Prostate gland (tissue), 2 donors: ENCODE data around the gene HS3ST3A1. TPM values are rescaled to one million over a fixed set of nuclear protein-coding genes. Genes with fewer than 3 reads are reported as not detected.

Source experiments
- DNase-seq: peaks from one replicate; pipeline ENCODE4 v3.0.0-alpha.2; 2019; ENCODE audit warnings: low spot score
- H3K27ac ChIP-seq, 2 donors: fragments of 200-600 bp; sonication (generic); 2 replicates each; pipeline ENCODE4 v1.5.1; 2017 to 2019
- H3K27me3 ChIP-seq: fragments of 200-600 bp; sonication (generic); replicated peaks from 2 replicates; pipeline ENCODE4 v1.5.1; 2019; ENCODE audit not compliant: insufficient read depth
- H3K36me3 ChIP-seq, 2 donors: fragments of 200-600 bp; sonication (generic); 1 replicate in 1 of 2; 2 replicates in 1 of 2; pipeline versions ENCODE4 v1.5.1 to v1.8.1; 2017 to 2019
- H3K4me1 ChIP-seq: fragments of 200-600 bp; sonication (generic); replicated peaks from 2 replicates; pipeline ENCODE4 v1.5.1; 2019
- H3K4me3 ChIP-seq, 2 donors: fragments of 200-600 bp; sonication (generic); 2 replicates each; pipeline ENCODE4 v1.5.1; 2017 to 2019
- H3K9me3 ChIP-seq: fragments of 200-600 bp; sonication (generic); 2 replicates; pipeline ENCODE4 v1.5.1; 2017
- POLR2A ChIP-seq: fragments of 450-650 bp; IDR thresholded peaks from one replicate; pipeline ENCODE4 v1.6.1; 2016; ENCODE audit warnings: antibody characterized with exemption, mild to moderate bottlenecking
- POLR2AphosphoS5 ChIP-seq: sonication (generic); formaldehyde crosslinking; IDR thresholded peaks from one replicate; pipeline ENCODE4 v1.6.1; 2017; ENCODE audit warnings: antibody characterized with exemption
- WGBS: methylation state at CpG from one replicate; pipeline ENCODE4 v1.1.5; 2018; 5-methylcytosine and 5-hydroxymethylcytosine counted together
- intact Hi-C: fragments of 100-400 bp; cut with DNase I; formaldehyde crosslinking; loops from one replicate; pipeline ENCODE4 v1.14.2; 2022
- total RNA-seq, 2 donors: library from RNA; depleted of rRNA; stranded (reverse); fragments of >200 nt; gene quantifications; one replicate each; pipeline ENCODE4 v1.1.0, GENCODE V29; 2016
- TF ChIP-seq, protein P1 (sequence below), 4 experiments: fragments of 200-600 bp in 2 of 4; fragments of 450-650 bp in 2 of 4; sonication (generic) in 2 of 4; IDR thresholded peaks; 1 replicate in 3 of 4; 2 replicates in 1 of 4; pipeline ENCODE4 v1.5.1; 2016 to 2019; ENCODE audit warnings: antibody characterized with exemption in 4 of 4, mild to moderate bottlenecking in 2 of 4, moderate library complexity in 2 of 4

HS3ST3A1 gene
- total RNA-seq, 2 donors from 2014 or later, result 3.1 to 14.3 TPM

DNA sequence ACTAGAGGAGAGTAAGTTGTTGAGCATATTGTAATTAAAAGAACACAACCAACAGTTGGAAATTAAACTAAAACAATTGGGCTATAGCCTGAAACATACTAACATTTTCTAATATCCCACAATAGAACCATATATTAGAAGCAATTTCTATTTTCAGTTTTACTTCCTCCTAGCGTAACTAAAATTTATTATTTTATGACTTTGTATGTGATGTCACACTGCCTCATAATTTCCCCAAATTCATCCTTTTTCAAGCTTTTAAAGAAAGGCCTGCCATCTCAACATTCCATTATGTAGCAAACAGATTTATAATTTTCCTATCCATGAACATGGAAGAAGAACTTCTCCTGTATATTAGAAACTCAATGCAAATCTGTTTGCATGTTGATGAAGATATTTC lies 110.2 kb downstream of the HS3ST3A1 start:
- Histone ChIP-seq H3K27ac (no peak overlapping the region), H3K4me3 (no peak overlapping the region), H3K36me3 (no peaks in the 10 kb centered on the region), H3K4me1 (no peaks in the 10 kb centered on the region), H3K27me3 (no peaks in the 10 kb centered on the region), H3K9me3 (no peaks in the 10 kb centered on the region)
- TF ChIP-seq POLR2AphosphoS5 (no peak), POLR2A (no peak)
- TF ChIP-seq, protein P1, sequence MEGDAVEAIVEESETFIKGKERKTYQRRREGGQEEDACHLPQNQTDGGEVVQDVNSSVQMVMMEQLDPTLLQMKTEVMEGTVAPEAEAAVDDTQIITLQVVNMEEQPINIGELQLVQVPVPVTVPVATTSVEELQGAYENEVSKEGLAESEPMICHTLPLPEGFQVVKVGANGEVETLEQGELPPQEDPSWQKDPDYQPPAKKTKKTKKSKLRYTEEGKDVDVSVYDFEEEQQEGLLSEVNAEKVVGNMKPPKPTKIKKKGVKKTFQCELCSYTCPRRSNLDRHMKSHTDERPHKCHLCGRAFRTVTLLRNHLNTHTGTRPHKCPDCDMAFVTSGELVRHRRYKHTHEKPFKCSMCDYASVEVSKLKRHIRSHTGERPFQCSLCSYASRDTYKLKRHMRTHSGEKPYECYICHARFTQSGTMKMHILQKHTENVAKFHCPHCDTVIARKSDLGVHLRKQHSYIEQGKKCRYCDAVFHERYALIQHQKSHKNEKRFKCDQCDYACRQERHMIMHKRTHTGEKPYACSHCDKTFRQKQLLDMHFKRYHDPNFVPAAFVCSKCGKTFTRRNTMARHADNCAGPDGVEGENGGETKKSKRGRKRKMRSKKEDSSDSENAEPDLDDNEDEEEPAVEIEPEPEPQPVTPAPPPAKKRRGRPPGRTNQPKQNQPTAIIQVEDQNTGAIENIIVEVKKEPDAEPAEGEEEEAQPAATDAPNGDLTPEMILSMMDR (IDR thresholded peaks at IDR 0.05), result no peak
- no peak for DNase-seq
- 71% methylated on average over 1 of the region's 1 CpG for WGBS
- intact Hi-C loops, result no loop called here

DNA sequence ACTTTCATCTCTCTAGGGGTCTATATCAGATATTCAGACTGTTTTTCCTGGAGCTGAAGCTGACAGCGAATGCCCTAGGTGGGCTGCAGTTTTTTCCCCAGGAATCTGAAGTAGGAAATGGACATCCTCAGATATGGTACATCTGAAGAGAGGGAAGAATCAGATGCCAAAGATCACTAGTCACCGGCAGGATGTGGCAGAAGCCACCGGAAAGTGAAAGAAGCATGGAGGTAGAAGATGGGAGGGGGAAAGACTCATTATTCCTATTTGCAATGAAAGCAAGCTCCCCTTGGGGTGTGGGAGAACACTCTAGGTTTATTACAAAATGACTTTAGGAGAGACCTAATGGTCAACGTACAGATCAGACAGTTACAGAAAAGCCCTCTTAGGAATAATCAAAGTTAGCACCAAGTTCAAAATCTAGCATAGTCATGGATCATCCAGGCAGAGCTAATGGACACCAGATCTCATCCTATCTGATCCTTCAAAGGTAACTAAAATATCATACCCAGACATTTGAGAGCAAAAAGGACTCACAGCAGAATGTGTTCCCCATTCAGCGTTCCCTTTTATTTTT lies 110.7 kb downstream of the HS3ST3A1 start:
- no peak overlapping the region for H3K4me3 ChIP-seq
- no peaks in the 10 kb centered on the region for H3K36me3 ChIP-seq
- no peak for DNase-seq
- WGBS, result 88% methylated on average over 5 of the region's 5 CpGs
- no peaks in the 10 kb centered on the region for H3K4me1 ChIP-seq
- intact Hi-C loops, result no loop called here
- TF ChIP-seq POLR2A (no peak), POLR2AphosphoS5 (no peak)
- TF ChIP-seq, protein P1 (IDR thresholded peaks at IDR 0.05), result no peak
- H3K27me3 ChIP-seq, result no peaks in the 10 kb centered on the region
- no peaks in the 10 kb centered on the region for H3K9me3 ChIP-seq
- H3K27ac ChIP-seq, result no peak overlapping the region

DNA sequence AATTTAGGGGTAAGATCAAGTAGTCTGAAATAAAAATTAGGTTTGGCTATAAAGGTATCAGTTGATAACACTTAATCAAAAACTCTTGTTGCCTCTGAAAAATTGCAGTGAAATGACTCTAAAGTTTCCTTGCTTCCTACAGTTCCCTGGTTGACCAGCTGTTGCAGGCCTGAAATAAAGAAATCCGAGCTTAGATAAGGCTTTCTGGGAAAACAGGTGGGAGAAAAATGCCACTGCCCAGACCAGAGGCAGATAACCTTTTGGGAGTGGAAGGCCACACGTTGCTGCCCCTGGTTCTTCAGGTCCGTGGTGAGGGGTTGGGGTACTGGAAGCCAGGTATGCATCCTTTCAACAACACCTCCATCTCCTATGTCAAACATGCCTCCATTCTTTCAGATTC lies 111.3 kb downstream of the HS3ST3A1 start:
- WGBS, result 75% methylated on average over 3 of the region's 3 CpGs
- Histone ChIP-seq H3K36me3 (no peaks in the 10 kb centered on the region), H3K4me1 (no peaks in the 10 kb centered on the region), H3K27me3 (no peaks in the 10 kb centered on the region), H3K27ac (no peak overlapping the region), H3K4me3 (no peak overlapping the region), H3K9me3 (no peaks in the 10 kb centered on the region)
- no peak for DNase-seq
- intact Hi-C loops, result no loop called here
- no peak for TF ChIP-seq POLR2AphosphoS5
- TF ChIP-seq POLR2A, result no peak
- TF ChIP-seq, protein P1 (IDR thresholded peaks at IDR 0.05), result no peak

DNA sequence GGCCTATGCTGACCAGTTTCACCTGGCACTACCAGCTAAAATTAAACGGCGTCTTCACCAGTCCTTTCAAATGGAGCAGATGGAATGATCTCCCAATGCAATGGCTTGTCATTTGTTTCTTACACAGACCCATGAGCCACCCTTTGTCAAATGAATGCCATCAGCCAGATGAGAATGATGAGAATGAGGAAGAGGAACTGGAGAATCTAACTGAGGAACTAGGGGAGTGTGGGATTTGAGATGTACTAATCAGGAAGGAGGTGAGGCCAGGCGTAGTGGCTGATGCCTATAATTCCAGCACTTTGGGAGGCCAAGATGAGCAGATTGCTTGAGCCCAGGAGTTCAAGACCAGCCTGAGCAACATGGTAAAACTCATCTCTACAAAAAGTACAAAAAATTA lies 116.4 kb downstream of the HS3ST3A1 start:
- intact Hi-C loops, result no loop called here
- H3K4me1 ChIP-seq, result no peaks in the 10 kb centered on the region
- no peak overlapping the region for H3K27ac ChIP-seq
- DNase-seq, result no peak
- 94% methylated on average over 3 of the region's 3 CpGs for WGBS
- no peaks in the 10 kb centered on the region for H3K27me3 ChIP-seq
- H3K36me3 ChIP-seq, result no peaks in the 10 kb centered on the region
- TF ChIP-seq POLR2A (no peak), POLR2AphosphoS5 (no peak)
- TF ChIP-seq, protein P1 (IDR thresholded peaks at IDR 0.05), result no peak
- no peak overlapping the region for H3K4me3 ChIP-seq
- no peaks in the 10 kb centered on the region for H3K9me3 ChIP-seq

DNA sequence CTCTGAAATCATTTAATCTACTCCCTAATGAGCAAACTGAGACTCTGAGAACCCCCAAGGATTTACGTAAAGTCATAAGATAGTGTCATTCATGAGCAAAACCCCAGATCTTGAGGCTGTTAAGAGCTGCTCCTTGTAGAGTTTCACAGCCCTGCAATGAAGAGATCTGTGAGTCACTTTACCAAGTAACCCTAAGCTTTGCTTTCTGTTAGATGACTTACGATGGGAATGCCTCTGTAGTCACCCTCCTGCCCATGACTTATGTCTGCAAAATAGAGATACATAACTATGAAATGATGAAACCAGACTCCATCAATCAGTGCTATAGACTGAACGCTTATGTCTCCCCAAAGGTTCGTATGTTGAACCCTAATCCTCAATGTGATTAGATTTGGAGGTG lies 117.7 kb downstream of the HS3ST3A1 start:
- DNase-seq, result no peak
- H3K27ac ChIP-seq, result no peak overlapping the region
- H3K9me3 ChIP-seq, result no peaks in the 10 kb centered on the region
- H3K27me3 ChIP-seq, result no peaks in the 10 kb centered on the region
- no peak overlapping the region for H3K4me3 ChIP-seq
- WGBS, result 96% methylated on average over 4 of the region's 4 CpGs
- TF ChIP-seq POLR2A (no peak), POLR2AphosphoS5 (no peak)
- TF ChIP-seq, protein P1 (IDR thresholded peaks at IDR 0.05), result no peak
- no peaks in the 10 kb centered on the region for H3K4me1 ChIP-seq
- intact Hi-C loops, result no loop called here
- no peaks in the 10 kb centered on the region for H3K36me3 ChIP-seq
